Measurements from ENCODE around the gene TMPRSS3.

Gene TMPRSS3

DNA sequence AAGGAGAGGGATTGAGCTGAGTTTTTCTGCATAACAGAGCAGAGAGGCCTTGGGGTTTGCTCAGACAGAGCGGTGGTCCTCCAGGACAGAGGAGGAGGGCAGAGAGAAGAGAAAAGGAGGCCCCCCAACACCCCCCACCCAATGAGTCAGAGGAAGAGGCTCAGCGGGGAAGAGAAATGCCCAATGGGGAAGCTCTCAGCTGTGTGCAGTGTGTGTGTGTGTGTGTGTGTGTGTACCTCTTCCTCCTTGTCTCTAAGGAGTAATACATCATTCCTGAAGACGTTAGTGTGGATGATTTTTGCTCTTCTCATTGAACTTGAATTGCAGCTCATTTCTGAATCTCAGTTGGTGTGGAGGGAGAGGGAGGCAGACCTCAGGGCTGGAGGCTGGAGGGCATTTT lies 8.7 kb downstream of the TMPRSS3 start:
- no peak for DNase-seq

DNA sequence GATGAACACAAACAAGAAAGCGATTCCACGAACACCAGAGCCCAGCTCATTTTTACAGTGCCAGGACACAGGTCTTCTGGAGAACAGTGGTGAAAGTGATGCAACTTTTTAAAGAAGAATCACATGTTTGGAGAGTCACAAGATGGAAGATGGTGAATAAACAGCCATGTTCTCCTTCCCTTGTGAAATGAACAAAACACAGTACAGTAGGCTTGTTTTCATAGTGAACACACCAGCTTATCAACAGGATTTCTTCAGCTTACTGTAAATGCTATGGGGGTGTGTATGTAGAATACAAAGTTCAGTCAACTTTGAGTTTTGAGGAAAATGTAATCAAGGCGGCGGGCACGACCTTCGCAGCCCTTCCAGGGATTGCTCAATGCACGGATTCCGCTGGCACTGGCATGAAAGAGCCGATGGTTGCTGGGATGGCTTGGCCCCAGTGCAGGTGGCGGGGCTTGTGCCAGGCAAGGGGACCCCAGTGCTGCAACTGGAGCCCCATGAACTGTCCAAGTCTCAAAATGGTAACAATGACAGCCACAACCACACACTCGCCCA lies 9.7 kb downstream of the TMPRSS3 start:
- no peak for DNase-seq

DNA sequence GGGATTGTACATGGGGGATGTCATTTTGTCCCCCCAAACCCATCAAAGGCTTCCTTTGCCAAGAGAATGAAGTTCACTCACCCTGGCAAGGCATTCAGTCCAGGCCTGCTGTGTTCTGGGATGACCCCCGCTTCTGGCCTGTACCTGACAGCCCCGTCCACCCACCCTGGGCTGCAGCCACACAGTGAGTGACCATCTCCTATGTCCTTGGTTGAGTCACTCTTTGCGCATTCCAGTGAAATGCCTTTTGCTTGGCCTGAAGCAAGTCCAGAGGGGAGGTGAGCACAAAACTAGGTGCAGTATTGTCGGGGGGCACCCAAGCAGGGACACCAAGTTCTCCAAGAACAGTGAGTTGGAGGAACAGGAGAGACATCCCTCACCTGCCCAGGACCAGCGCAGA lies 10.2 kb downstream of the TMPRSS3 start:
- no peak for DNase-seq

DNA sequence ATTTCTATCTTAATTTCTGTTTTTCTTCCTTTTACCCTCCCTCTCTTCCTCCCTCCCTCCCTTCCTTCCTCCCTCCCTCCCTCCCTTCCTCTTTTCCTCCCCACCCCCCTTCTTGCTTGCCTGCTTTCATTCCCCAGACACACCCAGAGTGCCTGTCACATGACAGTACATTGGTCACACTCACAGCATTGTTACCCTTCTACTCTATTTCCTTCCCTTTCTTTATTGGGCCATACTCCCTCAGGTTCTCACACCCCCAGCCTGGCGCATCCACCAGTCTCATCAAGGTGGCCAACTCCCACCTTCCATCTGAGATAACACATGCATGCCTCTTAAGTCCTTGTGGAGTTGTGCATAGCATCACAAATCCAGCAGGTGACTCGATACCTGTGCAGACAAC lies 10.9 kb downstream of the TMPRSS3 start:
- no peak for DNase-seq

DNA sequence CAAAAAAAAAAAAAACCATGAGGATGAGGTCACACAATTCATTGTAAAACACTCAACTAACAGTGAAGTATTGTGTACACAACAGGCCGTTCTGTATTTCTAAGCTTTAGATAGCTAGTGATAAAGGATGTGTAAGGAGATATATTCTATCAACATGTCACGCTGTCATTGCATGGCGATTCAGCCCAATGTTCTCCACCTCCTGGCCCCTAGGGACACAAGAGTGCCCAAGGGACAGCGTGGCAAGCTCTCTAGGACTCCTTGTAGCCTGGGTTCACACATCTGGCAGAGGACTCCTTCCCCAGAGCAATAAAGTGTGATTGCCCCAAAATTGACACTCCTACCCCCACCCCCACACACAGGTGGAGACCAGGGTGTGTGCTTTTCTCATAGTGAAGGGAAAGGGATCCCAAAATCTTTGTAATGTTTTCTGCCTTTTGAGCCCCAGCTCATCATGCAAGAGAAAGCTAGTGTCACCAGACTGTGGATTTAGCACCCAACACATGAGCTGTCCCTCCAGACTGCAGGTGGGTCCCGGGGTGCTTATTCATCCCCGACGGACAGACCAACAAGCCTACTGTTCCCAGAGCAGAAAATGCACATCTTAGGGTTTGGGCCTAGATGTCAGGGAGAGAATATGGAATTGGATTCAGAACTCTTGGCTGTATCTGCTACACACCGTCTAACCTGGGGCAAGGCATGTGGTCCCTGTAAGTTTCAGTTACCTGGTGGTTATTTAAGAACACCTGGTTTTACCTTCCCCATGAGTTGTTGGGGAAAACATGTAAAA lies 11.5 kb downstream of the TMPRSS3 start:
- DNase-seq, result no peak

- no peak for DNase-seq
These were observed 12.5 kb downstream of the TMPRSS3 start for GRCh38 chr21:42383331-42383730.

DNA sequence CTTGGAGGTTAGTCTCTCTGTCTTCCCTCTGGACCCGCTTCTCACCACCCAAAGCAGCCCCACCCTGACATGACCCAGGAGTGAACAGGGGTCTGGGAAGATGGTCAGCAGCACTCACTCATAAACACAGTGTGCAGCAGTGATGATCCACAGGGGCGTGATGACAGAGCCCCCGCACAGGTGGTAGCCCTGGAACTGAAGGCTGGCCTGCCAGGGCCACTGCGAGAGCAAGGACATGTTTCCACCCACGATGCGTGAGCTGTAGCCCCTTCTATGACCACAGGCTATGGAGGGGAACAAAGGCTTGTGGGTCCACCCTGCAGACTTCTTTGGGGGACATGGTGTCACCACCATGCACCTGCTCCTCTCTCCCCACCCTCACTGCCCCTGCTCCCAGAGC lies 12.9 kb downstream of the TMPRSS3 start:
- DNase-seq, result no peak

GRCh38 chr21:42381347-42381984 lies 14.4 kb downstream of the TMPRSS3 start:
- DNase-seq, result peak; percentile 26

DNA sequence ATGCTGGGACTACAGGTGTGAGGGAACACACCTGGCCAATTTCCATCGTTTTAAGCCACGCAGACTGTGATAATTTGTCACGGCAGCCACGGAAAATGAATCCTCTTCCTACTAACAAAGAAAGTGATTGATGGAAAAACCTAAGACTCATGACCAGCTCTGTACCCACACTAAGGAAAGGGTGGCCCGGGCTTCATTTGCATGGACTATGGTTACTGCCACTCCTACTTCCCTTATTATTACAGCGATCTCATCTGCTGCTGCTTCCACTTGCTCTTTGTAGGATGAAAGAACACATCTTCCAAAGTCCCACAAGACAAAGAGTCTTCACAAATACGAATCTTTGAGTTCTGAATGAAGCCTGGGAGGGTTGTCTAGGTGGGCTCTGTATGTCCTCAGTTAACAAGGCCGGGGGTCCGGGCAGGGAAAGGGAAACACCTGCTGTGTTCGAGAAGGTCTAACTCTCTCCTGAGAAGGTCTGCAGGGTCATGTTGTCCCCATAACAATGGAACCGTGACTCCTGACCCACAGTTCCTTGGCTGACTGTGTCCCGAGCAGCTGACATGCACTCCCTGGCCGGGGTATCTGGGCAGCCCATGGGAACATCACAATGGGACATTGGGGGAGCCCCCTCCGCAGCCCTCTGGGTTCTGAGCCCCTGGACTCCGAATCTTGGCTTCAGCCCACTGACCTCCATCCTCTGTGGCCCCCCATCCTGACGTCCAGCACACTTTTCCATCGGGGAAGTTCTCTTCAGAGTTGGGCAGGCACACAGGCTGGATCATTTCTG lies 16.2 kb downstream of the TMPRSS3 start:
- no peak for DNase-seq

DNA sequence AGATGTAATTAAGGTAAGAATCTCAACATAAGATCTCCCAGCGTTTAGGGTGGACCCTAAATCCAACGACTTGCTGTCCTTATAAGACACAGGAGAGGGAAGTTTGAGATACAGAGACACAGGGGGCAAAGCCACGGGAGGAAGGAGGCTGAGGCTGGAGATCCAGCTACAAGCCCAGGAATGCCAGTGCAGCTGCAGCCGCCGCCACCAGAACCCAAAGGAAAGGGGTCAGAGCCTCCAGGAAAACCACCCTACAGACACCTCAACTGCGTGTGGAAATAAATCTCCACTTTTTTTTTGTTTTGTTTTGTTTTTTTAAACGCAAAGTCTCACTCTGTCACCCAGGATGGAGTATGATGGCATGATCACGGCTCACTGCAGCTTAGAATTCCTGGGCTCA lies 17.4 kb downstream of the TMPRSS3 start:
- DNase-seq, result no peak

- no peak for DNase-seq
These were observed 17.9 kb downstream of the TMPRSS3 start for GRCh38 chr21:42377951-42378340.

GRCh38 chr21:42377211-42377950 lies 18.5 kb downstream of the TMPRSS3 start:
- no peak for DNase-seq

DNA sequence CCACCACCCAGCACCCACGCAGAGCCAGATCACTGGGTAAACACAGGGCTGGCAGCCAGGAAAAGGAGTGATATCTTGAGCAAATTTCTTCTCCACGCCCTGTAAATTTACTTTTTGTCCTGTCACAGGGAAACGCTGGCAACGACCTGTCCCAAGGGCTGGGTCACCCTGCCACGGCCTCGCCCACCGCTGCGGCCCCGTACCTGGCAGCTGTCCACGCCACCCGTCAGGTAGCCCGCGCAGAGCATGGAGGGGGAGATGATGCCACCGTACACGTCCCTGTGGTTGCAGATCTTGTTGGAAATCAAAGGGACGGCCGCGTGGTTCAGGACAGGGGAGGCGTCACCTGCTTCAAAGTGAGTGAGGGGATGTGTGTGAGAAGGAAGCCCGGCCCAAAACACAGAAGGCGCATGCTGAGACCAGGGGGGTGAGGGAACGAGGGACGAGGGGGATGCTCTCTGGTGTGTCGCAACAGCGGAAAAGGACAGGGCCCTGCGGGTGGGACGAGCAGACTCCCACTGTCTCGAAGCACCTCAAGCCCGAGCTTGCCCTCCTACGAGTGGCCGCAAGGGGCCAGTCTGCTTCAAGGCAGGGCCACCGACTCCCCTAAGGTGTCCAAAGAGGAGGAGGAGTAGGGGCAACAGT lies 19.4 kb downstream of the TMPRSS3 start:
- no peak for DNase-seq

DNA sequence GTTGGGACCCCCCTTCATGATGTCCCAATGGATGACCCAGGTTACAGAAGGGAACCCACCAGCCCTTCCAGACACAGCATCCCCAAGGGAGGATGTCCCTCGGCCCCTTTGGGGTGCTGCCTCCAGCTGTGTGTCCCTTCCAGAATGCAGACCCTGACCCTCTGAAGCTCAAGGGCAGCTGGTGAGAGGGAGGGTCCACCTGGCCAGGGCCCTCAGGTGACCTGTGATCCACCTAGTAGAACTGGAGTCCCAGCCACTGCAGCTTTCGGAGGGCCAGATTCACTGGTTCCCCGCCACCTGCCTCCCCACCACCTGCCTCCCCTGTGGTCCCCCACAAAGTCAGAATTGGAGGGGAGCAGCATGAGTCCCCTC lies 19.9 kb downstream of the TMPRSS3 start:
- DNase-seq, result no peak

GRCh38 chr21:42375506-42375905 lies 20.3 kb downstream of the TMPRSS3 start:
- no peak for DNase-seq

DNA sequence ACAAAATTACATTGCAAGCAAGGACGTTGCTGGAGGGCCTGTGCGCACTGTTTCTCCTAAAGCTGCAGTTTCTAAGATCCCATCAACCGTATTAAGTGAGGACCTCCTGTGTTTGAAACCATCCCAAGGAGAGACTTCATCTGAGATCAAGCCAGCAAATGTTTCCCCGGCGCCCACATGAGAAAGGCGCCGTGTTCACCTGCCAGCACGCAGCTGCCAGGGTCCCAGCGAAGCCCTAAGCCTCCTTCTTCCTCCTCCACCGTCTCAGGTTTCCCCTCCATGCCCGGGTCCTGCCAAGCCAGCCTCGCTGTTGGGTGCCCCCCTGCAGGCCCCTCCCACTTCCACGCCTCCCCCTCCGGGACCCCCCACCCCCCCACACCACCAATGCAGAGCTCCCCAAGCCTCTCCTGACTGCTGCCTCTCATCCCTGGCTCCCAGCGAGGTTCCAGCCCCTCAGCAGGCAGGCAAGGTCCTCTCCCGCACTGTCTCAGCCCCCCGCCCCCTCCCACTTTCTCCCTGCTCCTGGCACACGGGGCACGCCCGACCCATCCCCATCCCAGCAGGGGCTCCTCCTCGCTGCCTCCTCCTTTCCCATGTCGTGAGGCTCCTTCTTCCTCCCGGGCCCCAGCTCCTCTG lies 20.9 kb downstream of the TMPRSS3 start:
- no peak for DNase-seq

DNA sequence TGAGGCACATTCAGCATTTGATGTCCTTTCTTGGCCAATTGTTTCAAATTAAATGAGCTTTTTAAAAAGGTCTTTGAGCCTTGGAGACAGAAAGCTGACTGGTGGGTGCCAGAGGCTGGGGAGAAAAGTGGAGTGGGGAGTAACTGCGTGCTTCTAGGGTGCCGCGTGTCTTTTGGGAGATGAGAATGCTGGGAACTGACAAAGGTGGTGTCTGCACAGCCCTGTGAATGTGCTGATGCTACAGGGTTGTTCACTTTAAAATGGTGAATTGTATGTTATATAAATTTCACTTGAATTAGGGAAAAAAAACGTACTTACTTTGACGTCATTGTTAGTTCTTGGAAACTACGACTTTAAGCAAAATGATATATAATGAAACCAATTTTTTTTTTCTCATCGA lies 21.4 kb downstream of the TMPRSS3 start:
- DNase-seq, result no peak

DNA sequence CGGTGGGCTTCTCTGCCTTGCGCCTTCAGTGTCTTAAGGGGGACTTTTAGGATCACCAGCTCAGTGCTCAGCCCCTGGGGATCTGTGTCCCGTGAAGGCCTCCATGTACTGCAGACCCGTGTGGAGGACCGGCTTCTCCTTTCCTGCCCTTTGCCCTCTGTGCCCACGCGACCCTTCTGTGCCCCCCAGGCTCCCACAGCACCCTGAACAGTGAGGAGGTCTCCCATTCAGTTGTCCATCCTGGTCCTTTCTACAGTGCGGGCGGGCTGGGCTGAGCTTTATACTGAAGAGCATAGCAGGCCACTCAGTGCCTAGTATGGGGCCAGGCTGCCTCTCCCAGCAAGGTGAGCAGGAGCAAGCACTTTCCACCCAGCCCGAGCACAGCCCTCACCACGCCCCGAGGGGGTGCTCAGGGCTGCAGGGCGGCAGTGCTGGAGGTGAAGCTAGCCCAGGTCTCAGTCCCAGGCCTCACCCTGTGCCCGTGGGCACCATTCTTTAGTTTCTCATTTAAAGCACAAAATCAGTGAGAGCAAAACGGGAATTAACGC lies 21.9 kb downstream of the TMPRSS3 start:
- DNase-seq, result no peak

GRCh38 chr21:42373196-42373907 lies 22.5 kb downstream of the TMPRSS3 start:
- DNase-seq, result no peak

DNA sequence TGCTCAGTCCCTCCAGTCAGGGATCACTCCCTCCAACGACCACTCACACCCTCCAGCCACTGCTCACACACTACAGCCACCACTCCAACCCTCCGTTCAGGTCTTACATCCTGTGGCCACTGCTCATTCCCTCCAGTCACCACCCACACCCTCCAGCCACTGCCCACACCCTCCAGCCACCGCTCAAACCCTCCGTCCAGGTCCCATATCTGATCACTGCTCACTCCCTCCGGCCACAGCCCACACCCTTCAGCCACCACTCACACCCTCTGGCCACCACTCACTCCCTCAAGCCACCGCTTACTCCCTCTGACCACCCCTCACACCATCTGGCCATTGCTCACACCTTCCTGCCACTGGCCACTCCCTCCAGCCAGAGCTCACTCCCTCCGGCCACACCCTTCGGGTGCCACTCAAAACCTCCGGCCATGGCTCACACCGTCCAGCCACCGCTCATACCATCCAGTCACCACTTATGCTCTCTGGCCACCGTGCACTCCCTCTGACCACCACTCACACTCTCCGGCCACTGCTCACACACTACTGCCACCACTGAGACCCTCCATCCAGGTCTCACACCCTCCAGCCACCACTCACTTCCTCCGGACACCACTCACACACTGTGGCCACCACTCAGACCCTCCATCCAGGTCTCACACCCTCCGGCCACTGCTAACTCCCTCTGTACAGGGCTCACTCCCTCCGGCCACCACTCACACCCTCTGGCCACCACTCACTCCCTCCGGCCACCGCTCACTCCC lies 24.8 kb downstream of the TMPRSS3 start:
- no peak for DNase-seq
